ENCODE results near the gene NPC1.

- no peak for TF ChIP-seq CTCF (IDR thresholded peaks at IDR 0.05; ENCODE audit: low read depth, low read length)
- TF ChIP-seq POLR2A (IDR thresholded peaks at IDR 0.05; ENCODE audit: extremely low read depth, insufficient read length), result no peak
- no peak for TF ChIP-seq MYC (IDR thresholded peaks at IDR 0.05; ENCODE audit: low read depth, low read length)
- no peak for TF ChIP-seq MAX (IDR thresholded peaks at IDR 0.05; ENCODE audit: low read depth, low read length)
These were observed 82.4 kb downstream of the NPC1 start for GRCh38 chr18:23503963-23504344.
